HUDEP-2 (cell line): ENCODE results near the gene GTF3C2.
A peak's percentile ranks its signal among the peaks of the same experiment; 100 is the strongest.
"Not testable (repeated sequence)": the region's sequence is repeated elsewhere in the genome, so short reads cannot be mapped to it uniquely, and the experiment has no call there.

Experiments
- DNase-seq, 76 experiments: peaks; one replicate each; lab custom pipeline; 2025; ENCODE audit not compliant: unreplicated experiment in 76 of 76; lab: John Stamatoyannopoulos, UW

The GTF3C2 gene

DNA sequence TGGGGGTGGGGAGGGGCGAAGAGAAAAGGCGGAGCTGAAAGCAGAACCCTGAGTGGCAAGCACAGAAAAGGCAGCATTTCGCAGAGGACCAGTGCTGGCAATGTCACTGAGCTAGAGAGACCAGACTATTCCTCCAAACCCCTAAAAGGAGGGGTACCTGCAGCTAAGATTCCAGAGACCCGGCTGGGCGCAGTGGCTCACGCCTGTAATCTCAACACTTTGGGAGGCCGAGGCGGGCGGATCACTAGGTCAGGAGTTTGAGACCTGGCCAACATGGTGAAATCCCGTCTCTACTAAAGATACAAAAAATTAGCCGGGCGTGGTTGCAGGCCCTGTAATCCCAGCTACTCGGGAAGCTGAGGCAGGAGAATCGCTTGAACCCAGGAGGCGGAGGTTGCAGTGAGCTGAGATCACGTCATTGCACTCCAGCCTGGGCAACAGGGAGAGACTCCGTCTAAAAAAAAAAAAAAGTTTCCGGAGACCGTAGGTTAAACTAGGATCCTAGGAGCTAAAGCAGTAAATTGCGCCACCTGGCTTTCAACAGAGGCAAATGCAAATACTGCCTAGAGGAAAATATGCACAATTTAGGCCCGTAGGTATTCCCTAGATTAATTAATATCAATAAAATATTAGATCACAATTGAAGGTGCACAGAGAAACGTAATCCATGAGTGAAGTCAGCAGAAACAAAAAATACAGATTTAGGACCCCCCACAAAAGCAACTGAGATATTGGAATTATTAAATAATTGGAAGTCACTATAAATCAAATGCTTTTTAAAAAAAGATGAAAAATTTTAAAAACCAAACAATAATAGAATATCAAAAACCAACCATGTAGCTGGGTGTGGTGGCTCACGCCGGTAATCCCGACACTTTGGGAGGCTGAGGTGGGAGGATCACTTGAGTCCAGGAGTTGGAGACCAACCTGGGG lies 53.2 kb downstream of the GTF3C2 start:
- DNase-seq, result peak in 38 of 76 experiments; percentile 7 to 65 (median 42)

DNA sequence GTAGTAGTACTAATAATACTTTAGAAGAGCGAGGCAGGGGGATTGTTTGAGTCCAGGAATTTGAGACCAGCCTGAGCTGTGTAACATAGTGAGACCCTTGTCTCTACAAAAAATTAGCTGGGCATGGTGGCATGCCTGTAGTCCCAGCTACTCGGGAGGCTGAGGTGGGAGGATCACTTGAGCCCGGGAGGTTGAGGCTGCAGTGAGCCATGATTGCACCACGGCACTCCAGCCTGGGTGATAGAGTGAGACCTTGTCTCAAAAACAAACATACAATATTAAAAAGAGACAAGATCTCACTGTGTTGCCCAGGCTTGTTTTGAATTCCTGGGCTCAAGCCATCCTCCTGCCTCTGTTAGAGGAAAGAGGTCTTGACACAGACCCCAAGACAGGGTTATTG lies 56.0 kb downstream of the GTF3C2 start:
- DNase-seq, result not testable (repeated sequence)

GRCh38 chr2:27298391-27299080 lies 58.0 kb downstream of the GTF3C2 start:
- no peak for DNase-seq

DNA sequence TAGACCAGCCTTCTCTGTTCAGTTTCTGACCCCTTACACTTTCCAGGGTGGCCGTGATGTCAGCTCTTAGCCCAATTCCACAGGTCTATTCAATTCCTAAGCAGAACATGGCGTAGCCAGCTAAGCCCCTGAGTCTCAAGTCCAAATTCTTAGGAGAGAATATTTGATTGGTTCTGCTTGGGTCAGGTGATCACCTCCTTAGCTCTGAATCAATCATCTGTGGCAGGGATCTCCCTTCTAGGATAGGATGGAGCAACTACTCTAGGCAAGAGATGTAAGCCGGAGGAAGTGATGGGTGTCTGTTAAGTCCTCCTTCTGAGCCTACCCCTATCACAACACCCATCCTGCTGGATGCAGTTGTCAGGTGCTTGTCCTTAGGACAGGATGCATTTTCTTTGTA lies 59.4 kb downstream of the GTF3C2 start:
- no peak for DNase-seq

GRCh38 chr2:27296481-27296880 lies 60.1 kb downstream of the GTF3C2 start:
- DNase-seq, result no peak

GRCh38 chr2:27294928-27295327 lies 61.6 kb downstream of the GTF3C2 start:
- no peak for DNase-seq

- DNase-seq, result peak in 4 of 76 experiments; percentile 3 to 22 (median 4)
These were observed 64.7 kb downstream of the GTF3C2 start for GRCh38 chr2:27291865-27292264.

DNA sequence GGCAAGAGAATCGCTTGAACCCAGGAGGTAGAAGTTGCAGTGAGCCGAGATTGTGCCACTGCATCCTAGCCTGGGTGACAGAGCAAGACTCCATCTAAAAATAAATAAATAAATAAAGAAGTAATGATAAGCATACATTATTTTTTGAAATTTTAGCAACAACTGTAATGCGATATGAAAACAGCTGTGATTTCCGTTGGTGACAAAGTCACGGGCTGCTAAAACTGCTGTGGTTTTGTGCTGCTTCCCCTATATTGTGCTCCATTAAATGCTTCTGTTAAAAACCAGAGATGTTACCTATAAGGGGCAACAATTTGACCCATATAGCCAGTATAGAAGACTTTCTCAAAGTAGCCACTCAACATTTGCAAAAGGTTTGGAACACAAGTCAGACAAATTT lies 66.0 kb downstream of the GTF3C2 start:
- DNase-seq, result no peak

GRCh38 chr2:27288610-27289009 lies 68.0 kb downstream of the GTF3C2 start:
- DNase-seq, result no peak

DNA sequence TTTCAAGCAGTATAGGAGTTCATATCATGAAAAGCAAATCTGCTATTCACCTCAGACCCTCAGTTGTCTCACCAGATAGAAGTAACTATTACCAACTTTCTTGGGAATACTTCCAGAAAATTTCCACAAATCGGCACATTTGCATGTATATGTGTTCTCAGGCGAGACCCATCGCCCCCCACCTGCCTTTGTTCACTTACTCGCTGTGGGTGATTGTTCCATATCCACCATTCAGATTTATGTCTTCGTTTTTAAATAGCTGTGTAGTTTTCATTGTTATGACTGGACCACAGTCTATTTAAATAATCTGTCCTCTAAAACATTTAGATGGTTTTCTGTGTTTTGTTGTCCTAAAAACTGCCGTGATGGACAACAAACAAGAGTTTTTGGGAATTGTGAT lies 71.1 kb downstream of the GTF3C2 start:
- no peak for DNase-seq

DNA sequence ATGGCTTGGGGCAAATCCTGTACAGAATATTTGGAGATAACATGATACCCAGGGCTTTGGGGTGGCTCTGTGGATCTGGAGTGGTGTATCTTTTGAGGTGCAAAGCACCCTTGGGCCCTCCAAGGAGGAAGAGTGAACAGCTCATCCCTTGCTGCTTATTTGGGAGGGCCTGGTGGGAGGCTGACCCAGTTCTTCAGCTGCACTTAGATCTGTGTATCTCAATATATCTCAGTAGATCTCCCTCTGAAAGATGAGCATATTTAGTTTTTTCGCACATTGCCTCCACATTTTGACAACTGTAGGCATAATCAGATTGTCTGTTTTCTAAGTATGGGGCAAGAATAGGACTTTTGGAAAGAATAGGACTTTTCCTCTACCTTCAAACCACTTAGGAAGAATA lies 71.6 kb downstream of the GTF3C2 start:
- no peak for DNase-seq

DNA sequence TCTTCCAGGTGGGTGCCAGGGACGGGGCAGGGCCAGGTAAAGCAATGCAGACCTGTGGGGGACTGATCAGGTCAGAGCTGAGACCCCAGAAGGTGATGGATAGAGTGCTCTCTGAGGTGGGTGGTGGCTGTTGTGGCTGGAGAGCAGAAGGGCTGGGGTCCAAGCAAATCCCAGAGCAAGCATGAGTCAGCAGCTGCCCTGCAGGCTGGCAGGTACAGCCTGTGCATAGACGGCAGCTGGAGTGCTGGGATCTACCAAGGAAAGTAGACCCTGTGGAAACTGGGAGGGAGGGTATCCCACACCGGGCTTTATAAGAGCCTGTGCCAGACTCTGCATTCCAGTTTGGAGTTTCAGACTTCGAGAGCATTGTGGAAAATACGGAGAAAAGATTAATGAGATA lies 73.7 kb downstream of the GTF3C2 start:
- DNase-seq, result no peak

DNA sequence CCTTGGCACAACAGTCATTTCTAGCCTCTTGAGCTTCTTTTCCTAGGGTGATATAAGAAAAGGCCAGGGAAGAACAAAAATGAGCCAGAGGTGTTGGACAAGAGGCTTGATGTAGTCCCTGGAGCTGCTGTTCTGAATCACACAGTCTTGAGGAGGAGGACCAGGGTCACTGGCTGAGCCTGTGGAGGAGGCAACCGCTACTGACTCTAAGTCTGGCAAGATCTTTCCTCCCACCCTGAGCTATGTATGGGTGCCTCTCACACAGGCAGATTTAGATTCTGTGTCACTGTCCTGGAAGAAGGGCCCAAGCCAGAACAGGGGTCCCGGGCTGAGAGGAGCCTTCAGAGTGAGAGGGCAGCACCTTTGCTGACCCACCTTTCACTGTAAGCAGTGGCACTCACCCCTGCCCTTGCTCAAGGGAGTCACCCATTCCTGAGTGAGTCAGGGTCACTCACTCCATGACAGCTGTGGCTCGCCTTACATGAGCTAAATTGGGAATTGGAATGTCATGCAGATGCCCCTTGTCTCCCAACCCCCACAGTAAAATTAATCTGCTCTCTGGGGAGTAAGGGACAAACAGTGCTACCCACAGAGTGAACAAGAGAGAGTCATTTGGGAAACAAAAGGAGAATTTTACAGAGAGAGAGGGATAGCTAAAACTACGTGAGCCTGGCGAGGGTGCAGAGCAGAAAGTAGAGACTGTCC lies 74.6 kb downstream of the GTF3C2 start, which contains the start of gene TRIM54:
TRIM54 (plus strand) TSS at position 575 of the 705 bp plus-strand sequence. CDS start 303 bp downstream, outside the sequence.
- DNase-seq, result no peak

DNA sequence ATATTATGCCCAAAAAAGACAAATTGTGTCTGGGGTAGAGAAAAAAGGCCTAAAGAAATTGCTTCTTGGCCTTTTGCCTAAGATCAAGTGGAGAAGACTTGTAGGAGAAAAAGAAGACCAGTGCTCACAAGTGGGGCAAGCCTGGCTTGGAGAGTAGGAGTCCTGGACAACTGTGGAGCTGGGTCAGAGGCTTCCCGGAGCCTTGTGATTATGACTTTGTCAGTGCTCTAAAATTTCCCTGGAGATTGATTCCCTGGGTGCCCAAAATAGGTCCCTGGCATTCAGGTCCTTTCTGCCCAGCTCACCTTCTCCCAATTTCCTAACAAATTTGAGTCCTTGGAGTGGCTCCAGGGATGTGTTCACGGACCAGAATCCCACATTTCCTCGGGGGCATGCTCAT lies 75.1 kb downstream of the GTF3C2 start:
- no peak for DNase-seq

DNA sequence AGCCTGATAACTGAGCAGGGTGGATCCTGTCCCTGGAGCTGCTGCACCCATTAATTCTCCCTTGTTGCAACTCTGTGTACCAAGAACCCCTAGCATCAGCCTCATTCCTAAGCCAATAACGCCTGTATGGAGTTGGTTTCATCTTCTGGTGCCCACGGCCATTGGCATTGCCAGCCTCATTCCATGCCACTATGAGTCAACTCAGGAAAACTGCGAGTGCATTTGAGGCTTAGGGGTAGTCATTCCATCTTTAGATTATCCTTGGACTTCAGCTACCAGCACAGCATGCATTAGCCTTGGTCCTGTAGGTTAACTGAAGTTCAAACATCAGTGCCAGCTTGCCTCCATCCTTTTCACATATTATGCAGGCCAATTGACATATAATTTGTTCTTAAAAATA lies 75.7 kb downstream of the GTF3C2 start:
- no peak for DNase-seq

GRCh38 chr2:27278010-27278409 lies 78.6 kb downstream of the GTF3C2 start:
- DNase-seq, result no peak
